C1 segment of cervical spinal cord (tissue), 14 donors: Measurements from ENCODE around the gene ASB14.
"Not testable (repeated sequence)": the region's sequence is repeated elsewhere in the genome, so short reads cannot be mapped to it uniquely, and the experiment has no call there.

Experiments used
- DNase-seq, 14 donors: peaks; one replicate each; lab custom pipeline; 2025; lab: John Stamatoyannopoulos, UW

ASB14 gene

GRCh38 chr3:57292159-57292896 is at the start of gene ASB14:
Gene ASB14 (minus strand): TSS chr3:57292685. CDS start chr3:57292033, 652 bp downstream.
- no peak for DNase-seq

- DNase-seq: not testable (repeated sequence)
These were observed 46.7 kb upstream of the ASB14 start for GRCh38 chr3:57339071-57339642.

DNA sequence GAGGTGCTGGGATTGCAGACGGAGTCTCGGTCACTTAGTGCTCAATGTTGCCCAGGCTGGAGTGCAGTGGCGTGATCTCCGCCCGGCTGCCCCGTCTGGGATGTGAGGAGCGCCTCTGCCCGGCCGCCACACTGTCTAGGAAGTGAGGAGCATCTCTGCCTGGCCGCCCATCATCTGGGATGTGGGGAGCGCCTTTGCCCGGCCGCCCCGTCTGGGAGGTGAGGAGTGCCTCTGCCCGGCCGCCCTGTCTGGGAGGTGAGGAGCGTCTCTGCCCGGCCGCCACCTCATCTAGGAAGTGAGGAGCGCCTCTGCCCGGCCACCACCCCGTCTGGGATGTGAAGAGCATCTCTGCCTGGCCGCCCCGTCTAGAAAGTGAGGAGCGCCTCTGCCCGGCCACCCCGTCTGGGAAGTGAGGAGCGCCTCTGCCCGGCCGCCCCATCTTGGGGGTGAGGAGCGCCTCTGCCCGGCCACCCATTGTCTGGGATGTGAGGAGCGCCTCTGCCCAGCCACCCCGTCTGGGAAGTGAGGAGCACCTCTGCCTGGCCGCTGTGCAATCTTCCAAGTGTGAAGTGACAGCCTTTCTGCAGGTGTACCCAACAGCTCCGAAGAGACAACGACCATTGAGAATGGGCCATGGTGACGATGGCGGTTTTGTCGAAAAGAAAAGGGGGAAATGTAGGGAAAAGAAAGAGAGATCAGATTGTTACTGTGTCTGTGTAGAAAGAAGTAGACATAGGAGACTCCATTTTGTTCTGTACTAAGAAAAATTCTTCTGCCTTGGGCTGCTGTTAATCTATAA is 46.0 kb upstream of the ASB14 start:
- DNase-seq: not testable (repeated sequence)

DNA sequence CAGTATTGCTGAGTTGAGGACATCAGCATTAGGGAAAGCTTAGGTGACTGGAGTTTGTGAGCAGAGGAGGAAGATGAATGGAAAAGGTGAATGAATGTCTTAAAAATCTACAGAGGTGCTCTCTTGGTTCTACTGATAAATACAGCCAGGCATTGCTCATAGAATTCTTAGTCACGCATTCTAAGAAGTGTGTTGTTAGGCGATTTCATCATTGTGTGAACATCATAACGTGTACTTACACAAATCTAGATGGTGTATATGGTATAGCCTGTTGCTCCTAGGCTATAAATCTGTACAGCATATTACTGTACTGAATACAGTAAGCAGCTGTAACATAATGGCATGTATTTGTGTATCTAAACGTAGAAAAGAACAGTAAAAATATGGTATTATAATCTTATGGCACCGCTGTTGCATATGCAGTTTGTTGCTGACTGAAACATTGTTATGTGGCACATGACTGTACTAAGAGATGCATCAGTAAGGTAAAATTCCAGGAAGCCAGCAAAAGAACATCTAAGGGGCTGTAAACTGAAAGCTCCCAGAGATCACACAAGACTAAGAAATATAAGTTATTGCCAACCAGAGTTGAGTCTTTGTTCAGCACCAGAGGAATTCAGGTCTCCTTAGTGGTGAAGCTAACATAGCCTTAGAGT is 42.9 kb upstream of the ASB14 start:
- no peak for DNase-seq

GRCh38 chr3:57331078-57331610 is 38.7 kb upstream of the ASB14 start:
- DNase-seq: no peak

GRCh38 chr3:57326498-57326897 is 34.0 kb upstream of the ASB14 start:
- not testable (repeated sequence) for DNase-seq

- no peak for DNase-seq
These were observed 21.7 kb upstream of the ASB14 start for GRCh38 chr3:57314204-57314603.

GRCh38 chr3:57309769-57310360 is 17.4 kb upstream of the ASB14 start:
- no peak for DNase-seq

DNA sequence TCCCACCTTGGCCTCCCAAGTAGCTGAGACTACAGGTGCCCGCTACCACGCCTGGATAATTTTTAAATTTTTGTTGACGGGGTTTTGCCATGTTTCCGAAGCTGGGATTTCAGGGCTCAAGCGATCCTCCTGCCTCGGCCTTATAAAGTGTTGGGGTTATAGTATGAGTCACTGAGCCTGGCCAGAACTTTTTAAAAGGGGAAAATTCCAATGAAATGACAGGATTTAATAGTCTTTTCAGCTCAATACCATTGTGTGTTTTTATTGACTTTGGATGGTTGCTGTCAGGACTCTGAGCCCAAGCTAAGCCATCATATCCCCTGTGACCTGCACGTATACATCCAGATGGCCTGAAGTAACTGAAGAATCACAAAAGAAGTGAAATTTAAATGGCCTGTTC is 11.0 kb upstream of the ASB14 start:
- DNase-seq: not testable (repeated sequence)

GRCh38 chr3:57298041-57298440 is 5.6 kb upstream of the ASB14 start:
- DNase-seq: no peak

DNA sequence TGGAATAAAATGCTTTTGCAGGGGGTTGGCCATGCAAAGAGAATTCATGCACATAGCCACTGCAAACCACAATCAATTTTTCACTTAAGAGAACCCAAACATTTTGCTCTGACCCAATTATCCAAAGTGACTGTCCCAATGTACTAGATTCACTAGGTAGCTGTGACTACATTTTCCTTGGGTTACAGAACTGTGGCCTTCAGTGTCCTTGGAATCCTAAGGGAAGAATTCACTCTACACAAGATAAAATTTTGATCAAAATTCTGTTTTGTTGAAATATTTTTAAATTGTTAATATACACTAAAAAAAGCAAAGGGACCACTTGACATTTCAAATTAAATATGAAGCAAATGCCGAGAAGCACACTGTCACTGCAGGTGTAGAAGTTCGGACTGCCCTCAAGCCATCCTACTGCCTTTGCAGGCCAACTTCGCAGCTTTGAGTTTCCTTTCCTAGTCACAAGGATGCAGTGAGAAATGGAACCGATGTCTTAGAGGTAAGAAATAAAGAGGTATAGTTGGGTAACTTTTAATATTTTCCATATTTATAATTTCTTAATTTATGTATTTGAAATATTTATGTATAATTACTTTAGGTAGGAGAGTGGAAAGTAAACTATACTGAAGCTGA is 527 bp upstream of the ASB14 start:
- DNase-seq: no peak

DNA sequence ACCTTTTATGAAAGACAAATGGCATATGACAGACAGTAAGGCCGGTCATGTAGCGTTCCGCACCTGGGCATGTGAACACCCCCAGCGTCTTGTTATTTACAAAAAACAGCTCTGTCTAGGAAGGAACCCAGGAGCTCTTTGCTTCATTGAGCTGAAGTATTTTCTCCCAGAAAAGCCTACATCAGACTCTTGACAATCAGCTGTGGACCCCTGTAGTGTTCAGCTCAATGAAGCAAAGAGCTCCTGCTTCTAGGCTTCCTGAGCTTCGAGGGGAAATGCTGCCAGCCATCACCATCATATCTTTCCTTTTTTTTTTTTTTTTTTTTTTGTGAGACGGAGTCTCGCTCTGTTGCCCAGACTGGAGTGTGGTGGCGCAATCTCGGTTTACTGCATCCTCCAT is 4.1 kb downstream of the ASB14 start:
- DNase-seq: no peak

GRCh38 chr3:57287205-57287604 is 5.3 kb downstream of the ASB14 start:
- no peak for DNase-seq

GRCh38 chr3:57283334-57283733 is 9.2 kb downstream of the ASB14 start:
- no peak for DNase-seq

GRCh38 chr3:57281715-57282114 is 10.8 kb downstream of the ASB14 start:
- no peak for DNase-seq

DNA sequence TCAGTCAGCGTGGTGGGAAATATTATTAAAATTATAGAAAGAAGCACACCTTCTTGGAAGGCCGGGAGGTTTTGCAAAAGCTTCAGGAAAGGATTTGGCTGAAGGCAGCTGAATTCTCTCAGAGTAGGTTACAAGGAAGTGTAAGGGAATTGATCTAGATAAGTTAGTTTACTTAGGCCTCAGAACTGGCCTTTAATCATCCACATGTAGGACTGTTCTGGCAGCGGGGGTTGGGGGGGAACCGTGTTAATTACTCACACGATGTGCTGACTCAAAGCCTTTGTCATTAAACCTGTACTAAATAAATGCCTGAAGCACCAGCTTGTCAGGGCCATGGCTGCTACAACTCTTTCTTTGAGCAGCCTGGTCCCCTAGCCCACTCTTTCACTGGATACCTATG is 12.8 kb downstream of the ASB14 start:
- no peak for DNase-seq

- DNase-seq: no peak
These were observed 14.2 kb downstream of the ASB14 start for GRCh38 chr3:57278237-57278636.

DNA sequence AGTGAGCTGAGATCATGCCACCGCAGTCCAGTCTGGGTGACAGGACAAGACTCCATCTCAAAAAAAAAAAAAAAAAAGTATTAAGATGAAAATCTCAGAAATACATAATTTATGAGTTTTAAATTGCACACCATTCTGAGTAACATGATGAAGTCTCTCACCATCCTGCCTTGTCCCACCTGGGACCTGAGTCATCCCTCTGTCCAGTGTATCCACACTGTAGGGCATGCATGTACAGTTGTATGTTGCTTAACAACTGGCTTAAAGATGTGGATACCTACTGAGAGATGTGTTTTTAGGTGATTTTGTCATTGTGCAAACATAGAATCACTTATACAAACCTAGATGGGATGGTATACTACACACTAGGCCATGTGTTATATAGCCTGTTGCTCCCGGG is 17.1 kb downstream of the ASB14 start:
- DNase-seq: no peak

DNA sequence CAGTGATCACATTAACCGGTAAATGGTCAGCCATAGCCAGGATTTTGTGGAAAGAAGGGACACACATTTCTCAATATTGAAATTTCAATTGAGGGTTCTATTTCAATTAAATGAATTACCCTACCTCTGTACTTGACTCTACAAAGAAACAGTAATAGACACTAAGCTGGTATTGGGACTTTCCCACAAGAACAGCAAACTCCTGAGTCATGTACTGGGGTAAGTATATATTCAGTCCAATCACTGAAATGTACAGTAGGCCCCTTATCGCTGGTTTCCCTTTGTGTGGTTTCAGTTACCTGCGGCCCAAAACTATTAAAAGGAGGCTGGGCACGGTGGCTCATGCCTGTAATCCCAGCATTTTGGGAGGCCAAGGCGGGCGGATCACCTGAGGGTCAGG is 17.6 kb downstream of the ASB14 start:
- DNase-seq: no peak

DNA sequence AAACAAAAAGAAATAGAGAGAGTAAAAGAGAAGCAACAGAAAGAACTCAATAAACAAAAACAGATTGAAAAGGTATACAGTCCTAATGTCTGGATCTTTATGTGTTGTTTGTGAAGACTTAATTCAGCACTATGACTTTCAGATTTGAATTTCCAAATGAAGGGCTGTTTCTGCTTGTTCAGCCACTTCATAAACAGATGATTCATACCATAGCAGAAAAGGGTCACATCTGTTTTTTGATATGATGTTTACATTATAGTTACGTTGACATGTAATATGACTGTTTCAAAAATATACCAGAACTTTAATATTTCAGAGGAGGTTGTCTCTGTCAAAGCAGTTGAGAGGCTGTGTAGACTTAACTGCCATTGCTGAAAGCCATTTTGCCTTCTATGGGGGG is 24.1 kb downstream of the ASB14 start:
- DNase-seq: no peak

GRCh38 chr3:57261929-57262328 is 30.6 kb downstream of the ASB14 start:
- DNase-seq: no peak
